PC-9 (cell line): ENCODE data around the gene MRFAP1L1.

Experiments used
- CTCF ChIP-seq: fragments of 200-600 bp; sonication (generic); conservative IDR thresholded peaks from 2 replicates; pipeline ENCODE4 v1.6.1; 2017; ENCODE audit warnings: mixed run types, antibody characterized with exemption, mild to moderate bottlenecking, moderate library complexity
- EZH2 ChIP-seq: fragments of 200-600 bp; sonication (generic); IDR thresholded peaks from 2 replicates; pipeline ENCODE4 v1.8.0; 2017; ENCODE audit warnings: antibody characterized with exemption, low read depth

GRCh38 chr4:6722891-6723290 lies 13.2 kb upstream of the MRFAP1L1 start:
- TF ChIP-seq CTCF: no peak
- no peak for TF ChIP-seq EZH2
